DND-41 (cell line): Measurements from ENCODE around the gene DNAH11.

Experiments used
- EZH2 ChIP-seq: IDR thresholded peaks from 3 replicates; pipeline ENCODE4 v1.6.1; 2012; ENCODE audit warnings: borderline replicate concordance, low read depth, mild to moderate bottlenecking, moderate library complexity, low read length, inconsistent platforms; ENCODE audit not compliant: severe bottlenecking
- TF ChIP-seq, protein P1 (sequence below): IDR thresholded peaks from 2 replicates; pipeline ENCODE4 v1.5.1; 2012; ENCODE audit warnings: borderline replicate concordance, low read length, moderate library complexity, mild to moderate bottlenecking; ENCODE audit not compliant: poor library complexity, severe bottlenecking; ENCODE audit errors: extremely low read depth

DNA sequence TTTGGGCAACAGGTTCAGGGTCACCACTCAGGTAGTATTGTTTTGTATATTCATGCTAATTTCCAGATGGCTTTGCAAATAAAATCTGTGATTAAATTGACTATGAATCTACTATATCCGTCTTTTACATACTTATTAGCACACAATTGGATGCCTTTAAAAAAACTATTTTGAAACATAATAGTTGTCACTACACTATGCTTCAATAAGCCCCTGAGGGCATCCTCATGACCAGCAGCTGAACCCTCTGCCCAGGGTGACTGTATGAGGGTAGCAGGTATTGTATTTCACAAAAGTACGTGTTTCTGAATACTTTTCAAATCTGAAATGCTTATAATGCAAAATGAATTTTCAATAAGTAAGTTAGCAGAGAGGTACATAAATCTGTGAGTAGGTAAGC lies 97.3 kb downstream of the DNAH11 start:
- TF ChIP-seq, protein P1, sequence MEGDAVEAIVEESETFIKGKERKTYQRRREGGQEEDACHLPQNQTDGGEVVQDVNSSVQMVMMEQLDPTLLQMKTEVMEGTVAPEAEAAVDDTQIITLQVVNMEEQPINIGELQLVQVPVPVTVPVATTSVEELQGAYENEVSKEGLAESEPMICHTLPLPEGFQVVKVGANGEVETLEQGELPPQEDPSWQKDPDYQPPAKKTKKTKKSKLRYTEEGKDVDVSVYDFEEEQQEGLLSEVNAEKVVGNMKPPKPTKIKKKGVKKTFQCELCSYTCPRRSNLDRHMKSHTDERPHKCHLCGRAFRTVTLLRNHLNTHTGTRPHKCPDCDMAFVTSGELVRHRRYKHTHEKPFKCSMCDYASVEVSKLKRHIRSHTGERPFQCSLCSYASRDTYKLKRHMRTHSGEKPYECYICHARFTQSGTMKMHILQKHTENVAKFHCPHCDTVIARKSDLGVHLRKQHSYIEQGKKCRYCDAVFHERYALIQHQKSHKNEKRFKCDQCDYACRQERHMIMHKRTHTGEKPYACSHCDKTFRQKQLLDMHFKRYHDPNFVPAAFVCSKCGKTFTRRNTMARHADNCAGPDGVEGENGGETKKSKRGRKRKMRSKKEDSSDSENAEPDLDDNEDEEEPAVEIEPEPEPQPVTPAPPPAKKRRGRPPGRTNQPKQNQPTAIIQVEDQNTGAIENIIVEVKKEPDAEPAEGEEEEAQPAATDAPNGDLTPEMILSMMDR: no peak
- no peak for TF ChIP-seq EZH2
